Stomach (tissue), 9 donors: ENCODE results near the gene ASB12. TPM values are rescaled to one million over a fixed set of nuclear protein-coding genes. Genes with fewer than 3 reads are reported as not detected.

Experiments used
- DNase-seq, 2 donors: peaks; one replicate each; pipeline versions ENCODE4 v3.0.0 to v3.0.0-alpha.2; 2013 to 2019
- H3K27ac ChIP-seq, 5 donors: fragments of 200-600 bp in 4 of 5; sonication (generic) in 4 of 5; one replicate each; pipeline ENCODE4 v1.5.1; 2013 to 2019; ENCODE audit warnings: mild to moderate bottlenecking in 1 of 5, moderate library complexity in 1 of 5
- H3K27me3 ChIP-seq, 3 donors: fragments of 200-600 bp; sonication (generic); one replicate each; pipeline ENCODE4 v1.5.1; 2017 to 2019; ENCODE audit warnings: mixed run types in 1 of 3
- H3K36me3 ChIP-seq, 4 donors: fragments of 200-600 bp; sonication (generic); 1 replicate in 3 of 4; 2 replicates in 1 of 4; pipeline ENCODE4 v1.5.1; 2016 to 2019
- H3K4me1 ChIP-seq, 4 donors: fragments of 200-600 bp; sonication (generic); one replicate each; pipeline ENCODE4 v1.5.1; 2016 to 2019
- H3K4me3 ChIP-seq, 4 donors: fragments of 200-600 bp; sonication (generic) in 3 of 4; one replicate each; pipeline ENCODE4 v1.5.1; 2016 to 2019; ENCODE audit warnings: mild to moderate bottlenecking in 1 of 4
- H3K9me3 ChIP-seq, 4 donors: fragments of 200-600 bp; sonication (generic); one replicate each; pipeline ENCODE4 v1.5.1; 2016 to 2019
- CTCF ChIP-seq, 7 experiments: fragments of 450-650 bp in 4 of 7; fragments of 200-600 bp in 3 of 7; sonication (generic) in 3 of 7; IDR thresholded peaks; one replicate each; pipeline ENCODE4 v1.5.1; 2016 to 2019; ENCODE audit warnings: antibody characterized with exemption in 7 of 7, control low read depth in 2 of 7, mild to moderate bottlenecking in 1 of 7
- EP300 ChIP-seq: sonication (generic); formaldehyde crosslinking; IDR thresholded peaks from one replicate; pipeline ENCODE4 v1.6.1; 2017; ENCODE audit warnings: antibody characterized with exemption
- POLR2A ChIP-seq, 4 donors: fragments of 450-650 bp; IDR thresholded peaks; one replicate each; pipeline ENCODE4 v1.6.1; 2016; ENCODE audit warnings: antibody characterized with exemption in 4 of 4, control low read depth in 2 of 4, mild to moderate bottlenecking in 1 of 4, moderate library complexity in 1 of 4
- POLR2AphosphoS5 ChIP-seq, 3 donors: sonication (generic); formaldehyde crosslinking; IDR thresholded peaks; one replicate each; pipeline ENCODE4 v1.6.1; 2016; ENCODE audit warnings: antibody characterized with exemption in 3 of 3
- whole genome bisulfite sequencing, 5 donors: extraction: QIAGEN DNeasy Blood & Tissue Kit in 3 of 5; methylation state at CpG; one replicate each; pipeline versions ENCODE4 v1.1.5 to v1.1.7; 2013 to 2018; 5-methylcytosine and 5-hydroxymethylcytosine counted together
- intact Hi-C: fragments of 100-400 bp; cut with DNase I; formaldehyde crosslinking; loops from one replicate; pipeline ENCODE4 v1.15.1; 2023; ENCODE audit warnings: low total_unique reads
- polyA plus RNA-seq, 3 donors: library from polyadenylated mRNA; stranded (reverse); fragments of 200-250 nt; gene quantifications; one replicate each; pipeline ENCODE4 v1.2.3, GENCODE V29; 2013
- total RNA-seq, 5 donors: library from RNA; depleted of rRNA; stranded (reverse); fragments of >200 nt; gene quantifications; one replicate each; pipeline versions ENCODE4 v1.1.0 to v1.2.3, GENCODE V29; 2014 to 2016
- donor health status: healthy with polysubstance abuse.
- donor health status: Bipolar disorder and iron deficiency.
- donor health status: healthy.

Gene ASB12
- total and polyA plus RNA-seq, 8 donors: 0.20 TPM; not detected in 7

GRCh38 chrX:64204701-64205440, 25.5 kb downstream of the ASB12 start:
- WGBS, 5 donors: 0 to 30% (median 8%) methylated on average over 13 to 44 of the region's 46 CpGs
- H3K36me3 ChIP-seq: no peaks in the 10 kb centered on the region
- DNase-seq: peak; percentile 31 to 62
- peaks cover 0 to 4% (median 0%) of the 10 kb centered on the region in 3 donors for H3K27me3 ChIP-seq
- TF ChIP-seq EP300 (no peak), POLR2AphosphoS5 (IDR thresholded peaks at IDR 0.05) (no peak), CTCF (IDR thresholded peaks at IDR 0.05) (no peak), POLR2A (IDR thresholded peaks at IDR 0.05) (no peak)
- H3K27ac ChIP-seq: peak overlapping the region; percentile 88 to 95 (median 90)
- H3K9me3 ChIP-seq: no peaks in the 10 kb centered on the region
- H3K4me3 ChIP-seq: peak overlapping the region; percentile 58 to 68 (median 60)
- intact Hi-C loops: no loop called here
- peaks cover 5 to 41% (median 30%) of the 10 kb centered on the region in 4 donors for H3K4me1 ChIP-seq

DNA sequence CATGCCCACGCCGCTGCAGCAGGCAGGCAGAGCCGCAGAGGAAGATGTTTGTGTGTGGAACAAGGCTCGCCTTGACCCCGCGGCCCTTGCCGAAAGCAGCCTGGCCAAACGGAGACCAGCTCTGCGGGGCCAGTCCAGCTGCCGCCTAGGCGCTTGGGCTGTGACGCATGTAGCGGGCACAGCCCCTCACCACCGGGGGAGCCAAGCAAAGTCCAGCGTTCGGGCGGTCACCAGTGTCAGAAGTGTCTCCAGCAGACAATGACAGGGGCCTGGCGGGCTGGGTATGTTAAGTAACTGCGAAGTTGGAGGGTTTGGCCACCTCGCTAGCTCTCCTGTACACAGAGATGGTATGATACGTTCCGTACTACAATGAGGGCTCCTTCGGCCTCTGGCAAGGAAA, 26.2 kb downstream of the ASB12 start:
- WGBS, 5 donors: 10 to 46% (median 37%) methylated on average over 21 to 23 of the region's 23 CpGs; no CpG with 5 or more reads in 1 of the 5 donors
- TF ChIP-seq CTCF (IDR thresholded peaks at IDR 0.05): no peak
- TF ChIP-seq POLR2A (IDR thresholded peaks at IDR 0.05): no peak
- no peak for TF ChIP-seq POLR2AphosphoS5 (IDR thresholded peaks at IDR 0.05)
- Histone ChIP-seq H3K27ac (peak overlapping the region; percentile 88 to 95 (median 90)), H3K27me3 (peaks cover 0 to 4% (median 0%) of the 10 kb centered on the region in 3 donors), H3K4me1 (peaks cover 5 to 41% (median 30%) of the 10 kb centered on the region in 4 donors), H3K36me3 (no peaks in the 10 kb centered on the region), H3K4me3 (peak overlapping the region; percentile 58 to 68 (median 60)), H3K9me3 (no peaks in the 10 kb centered on the region)
- peak; percentile 29 to 42 for DNase-seq
- intact Hi-C loops: no loop called here

GRCh38 chrX:64202808-64203325, 27.5 kb downstream of the ASB12 start:
- intact Hi-C loops: no loop called here
- no peak for TF ChIP-seq EP300
- TF ChIP-seq POLR2A (IDR thresholded peaks at IDR 0.05): no peak
- TF ChIP-seq CTCF (IDR thresholded peaks at IDR 0.05): no peak
- no peak for TF ChIP-seq POLR2AphosphoS5 (IDR thresholded peaks at IDR 0.05)
- Histone ChIP-seq H3K4me1 (peaks cover 5 to 45% (median 33%) of the 10 kb centered on the region in 4 donors), H3K9me3 (no peaks in the 10 kb centered on the region), H3K36me3 (no peaks in the 10 kb centered on the region), H3K4me3 (no peak overlapping the region), H3K27me3 (peaks cover 0 to 4% (median 0%) of the 10 kb centered on the region in 3 donors), H3K27ac (peak overlapping the region in 2 of 5 donors; percentile 21 to 89)
- peak in 1 of 2 donors; percentile 6 for DNase-seq
- WGBS, 5 donors: 70 to 94% (median 76%) methylated on average over 2 of the region's 2 CpGs

DNA sequence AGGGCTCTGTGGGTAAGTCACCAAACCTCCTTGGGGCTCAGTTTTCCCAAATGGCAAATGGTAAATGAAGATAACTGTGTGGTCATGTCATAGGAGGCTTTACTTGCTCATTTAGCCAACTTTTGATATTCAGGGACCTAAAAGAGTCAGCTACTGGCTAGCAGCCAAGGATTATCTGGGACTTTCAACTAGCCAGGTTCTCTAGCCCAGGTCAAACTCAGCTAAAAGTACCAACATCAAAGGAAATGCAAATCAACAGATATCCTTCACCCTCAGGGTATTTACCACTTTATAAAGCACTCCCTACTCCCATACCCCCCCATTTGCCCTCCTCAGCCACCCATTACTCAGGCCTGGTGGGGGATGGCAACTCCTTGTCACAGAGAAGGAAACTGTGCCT, 32.4 kb downstream of the ASB12 start:
- H3K27me3 ChIP-seq: no peaks in the 10 kb centered on the region
- intact Hi-C loops: no loop called here
- H3K4me1 ChIP-seq: peaks cover 0 to 12% (median 8%) of the 10 kb centered on the region in 4 donors
- TF ChIP-seq POLR2A (IDR thresholded peaks at IDR 0.05) (no peak), CTCF (IDR thresholded peaks at IDR 0.05) (no peak), POLR2AphosphoS5 (IDR thresholded peaks at IDR 0.05) (no peak), EP300 (no peak)
- H3K4me3 ChIP-seq: no peak overlapping the region
- no peak overlapping the region for H3K27ac ChIP-seq
- no peaks in the 10 kb centered on the region for H3K9me3 ChIP-seq
- peaks cover 0 to 2% (median 1%) of the 10 kb centered on the region in 4 donors for H3K36me3 ChIP-seq
- no peak for DNase-seq
